ENCODE results near the gene NDUFAF8.

NDUFAF8 gene

GRCh38 chr17:81218991-81219390, 20.1 kb upstream of the NDUFAF8 start:
- no peak for TF ChIP-seq CTCF (IDR thresholded peaks at IDR 0.05; ENCODE audit: poor library complexity, severe bottlenecking)
- no peak for ATAC-seq (ENCODE audit: low read depth)
- H3K9me3 ChIP-seq (ENCODE audit: severe bottlenecking), result no peaks in the 10 kb centered on the region
- H3K4me3 ChIP-seq (ENCODE audit: severe bottlenecking), result no peak overlapping the region
- H3K36me3 ChIP-seq (ENCODE audit: low read depth), result peaks cover 30% of the 10 kb centered on the region
- H3K4me1 ChIP-seq (ENCODE audit: insufficient read depth, poor library complexity, severe bottlenecking), result peaks cover 4% of the 10 kb centered on the region
- no peak for DNase-seq (ENCODE audit: low spot score)
- peak overlapping the region; percentile 26 for H3K27ac ChIP-seq (ENCODE audit: poor library complexity, severe bottlenecking)
- H3K27me3 ChIP-seq (ENCODE audit: insufficient read depth, poor library complexity, severe bottlenecking), result no peaks in the 10 kb centered on the region

- peaks cover 28% of the 10 kb centered on the region for H3K36me3 ChIP-seq (ENCODE audit: low read depth)
Observed at GRCh38 chr17:81219476-81220180, 19.5 kb upstream of the NDUFAF8 start.

GRCh38 chr17:81221371-81221841, 17.7 kb upstream of the NDUFAF8 start:
- ATAC-seq (ENCODE audit: low read depth) (no peak), DNase-seq (ENCODE audit: low spot score) (no peak)
- Histone ChIP-seq H3K4me3 (ENCODE audit: severe bottlenecking) (peak overlapping the region; percentile 97), H3K27ac (ENCODE audit: poor library complexity, severe bottlenecking) (no peak overlapping the region), H3K9me3 (ENCODE audit: severe bottlenecking) (no peaks in the 10 kb centered on the region), H3K36me3 (ENCODE audit: low read depth) (peaks cover 21% of the 10 kb centered on the region), H3K27me3 (ENCODE audit: insufficient read depth, poor library complexity, severe bottlenecking) (no peaks in the 10 kb centered on the region), H3K4me1 (ENCODE audit: insufficient read depth, poor library complexity, severe bottlenecking) (peaks cover 4% of the 10 kb centered on the region)
- no peak for TF ChIP-seq CTCF (IDR thresholded peaks at IDR 0.05; ENCODE audit: poor library complexity, severe bottlenecking)

More at GRCh38 chr17:81219476-81220180, 19.5 kb upstream of the NDUFAF8 start:
- Histone ChIP-seq H3K27me3 (ENCODE audit: insufficient read depth, poor library complexity, severe bottlenecking) (no peaks in the 10 kb centered on the region), H3K4me1 (ENCODE audit: insufficient read depth, poor library complexity, severe bottlenecking) (peaks cover 4% of the 10 kb centered on the region), H3K9me3 (ENCODE audit: severe bottlenecking) (no peaks in the 10 kb centered on the region), H3K27ac (ENCODE audit: poor library complexity, severe bottlenecking) (peak overlapping the region; percentile 26), H3K4me3 (ENCODE audit: severe bottlenecking) (no peak overlapping the region)
- no peak for DNase-seq (ENCODE audit: low spot score)
- no peak for ATAC-seq (ENCODE audit: low read depth)
- no peak for TF ChIP-seq CTCF (IDR thresholded peaks at IDR 0.05; ENCODE audit: poor library complexity, severe bottlenecking)

GRCh38 chr17:81221842-81222619, 17.1 kb upstream of the NDUFAF8 start:
- H3K4me1 ChIP-seq (ENCODE audit: insufficient read depth, poor library complexity, severe bottlenecking), result peaks cover 4% of the 10 kb centered on the region
- H3K27me3 ChIP-seq (ENCODE audit: insufficient read depth, poor library complexity, severe bottlenecking), result no peaks in the 10 kb centered on the region
- DNase-seq (ENCODE audit: low spot score), result no peak
- peaks cover 15% of the 10 kb centered on the region for H3K36me3 ChIP-seq (ENCODE audit: low read depth)
- peaks cover 2% of the 10 kb centered on the region for H3K9me3 ChIP-seq (ENCODE audit: severe bottlenecking)
- TF ChIP-seq CTCF (IDR thresholded peaks at IDR 0.05; ENCODE audit: poor library complexity, severe bottlenecking), result no peak
- no peak overlapping the region for H3K27ac ChIP-seq (ENCODE audit: poor library complexity, severe bottlenecking)
- ATAC-seq (ENCODE audit: low read depth), result no peak
- peak overlapping the region; percentile 97 for H3K4me3 ChIP-seq (ENCODE audit: severe bottlenecking)

GRCh38 chr17:81222620-81222905, 16.6 kb upstream of the NDUFAF8 start:
- Histone ChIP-seq H3K4me1 (ENCODE audit: insufficient read depth, poor library complexity, severe bottlenecking) (peaks cover 4% of the 10 kb centered on the region), H3K27ac (ENCODE audit: poor library complexity, severe bottlenecking) (no peak overlapping the region), H3K9me3 (ENCODE audit: severe bottlenecking) (peaks cover 3% of the 10 kb centered on the region), H3K36me3 (ENCODE audit: low read depth) (peaks cover 10% of the 10 kb centered on the region), H3K4me3 (ENCODE audit: severe bottlenecking) (peak overlapping the region; percentile 97), H3K27me3 (ENCODE audit: insufficient read depth, poor library complexity, severe bottlenecking) (no peaks in the 10 kb centered on the region)
- no peak for DNase-seq (ENCODE audit: low spot score)
- TF ChIP-seq CTCF (IDR thresholded peaks at IDR 0.05; ENCODE audit: poor library complexity, severe bottlenecking), result no peak
- no peak for ATAC-seq (ENCODE audit: low read depth)

All from RWPE2 (cell line).